HG03432 (cell line): ENCODE measurements around the gene BOLA2B.

Experiments used
- ATAC-seq: cut with Tn5 transposase; IDR thresholded peaks from one replicate; pipeline ENCODE4 v1.9.1; 2021; ENCODE audit warnings: mild to moderate bottlenecking, moderate library complexity; ENCODE audit not compliant: unreplicated experiment

BOLA2B gene

GRCh38 chr16:30145657-30146056 lies 47.8 kb downstream of the BOLA2B start:
- no peak for ATAC-seq

GRCh38 chr16:30144917-30145316 lies 48.5 kb downstream of the BOLA2B start:
- no peak for ATAC-seq

- no peak for ATAC-seq
Measured at GRCh38 chr16:30144017-30144416, 49.4 kb downstream of the BOLA2B start.

- no peak for ATAC-seq
Measured at GRCh38 chr16:30143347-30143702, 50.1 kb downstream of the BOLA2B start.
